Osteoblast (primary cell): ENCODE data around the gene FAM3A. TPM values are rescaled to one million over a fixed set of nuclear protein-coding genes. Genes with fewer than 3 reads are reported as not detected.

ENCODE experiments used
- DNase-seq: peaks from one replicate; pipeline ENCODE4 v3.0.0; 2011; ENCODE audit warnings: low spot score, mixed read lengths; ENCODE audit not compliant: insufficient read length; ENCODE audit errors: missing footprints
- H2AFZ ChIP-seq: 2 replicates; pipeline ENCODE4 v1.6.0; 2011; ENCODE audit warnings: mild to moderate bottlenecking, low read length
- H3K27ac ChIP-seq: 2 replicates; pipeline ENCODE4 v1.5.1; 2011; ENCODE audit warnings: mild to moderate bottlenecking, low read depth, low read length, moderate library complexity
- H3K27me3 ChIP-seq: 2 replicates; pipeline ENCODE4 v1.6.0; 2012; ENCODE audit warnings: mild to moderate bottlenecking, control low read depth, inconsistent platforms, low read length, moderate library complexity; ENCODE audit not compliant: insufficient read depth
- H3K36me3 ChIP-seq: 2 replicates; pipeline ENCODE4 v1.5.1; 2011; ENCODE audit warnings: mild to moderate bottlenecking, low read length, control low read depth, moderate library complexity; ENCODE audit not compliant: insufficient read depth
- H3K4me1 ChIP-seq: 2 replicates; pipeline ENCODE4 v1.5.1; 2011; ENCODE audit warnings: mild to moderate bottlenecking, low read length, control low read depth, moderate library complexity; ENCODE audit not compliant: insufficient read depth
- H3K4me2 ChIP-seq: 2 replicates; pipeline ENCODE4 v1.6.0; 2011; ENCODE audit warnings: mild to moderate bottlenecking, low read length; ENCODE audit not compliant: insufficient read depth
- H3K4me3 ChIP-seq: fragments of 200-600 bp; sonication (generic); 3 replicates; pipeline ENCODE4 v1.5.1; 2012; ENCODE audit warnings: mild to moderate bottlenecking, low read length, inconsistent platforms; ENCODE audit not compliant: insufficient read depth
- H3K79me2 ChIP-seq: 2 replicates; pipeline ENCODE4 v1.6.0; 2012; ENCODE audit warnings: mild to moderate bottlenecking, low read length, control low read depth, inconsistent platforms; ENCODE audit not compliant: insufficient read depth
- H3K9me3 ChIP-seq: 2 replicates; pipeline ENCODE4 v1.5.1; 2011; ENCODE audit warnings: low read depth, low read length, control low read depth
- H4K20me1 ChIP-seq: 2 replicates; pipeline ENCODE4 v1.6.0; 2012; ENCODE audit warnings: mild to moderate bottlenecking, low read length, control low read depth; ENCODE audit not compliant: insufficient read depth
- total RNA-seq: library from RNA; depleted of rRNA; stranded (reverse); fragments of >200 nt; gene quantifications from 2 replicates; pipeline ENCODE4 v1.2.3, GENCODE V29; 2012
- TF ChIP-seq, protein P1 (sequence below): IDR thresholded peaks from 2 replicates; pipeline ENCODE4 v1.5.1; 2011; ENCODE audit warnings: mild to moderate bottlenecking, low read depth, low read length, moderate library complexity; ENCODE audit errors: extremely low read depth

The FAM3A gene
- total RNA-seq, 1 donor, result 21.4 TPM

DNA sequence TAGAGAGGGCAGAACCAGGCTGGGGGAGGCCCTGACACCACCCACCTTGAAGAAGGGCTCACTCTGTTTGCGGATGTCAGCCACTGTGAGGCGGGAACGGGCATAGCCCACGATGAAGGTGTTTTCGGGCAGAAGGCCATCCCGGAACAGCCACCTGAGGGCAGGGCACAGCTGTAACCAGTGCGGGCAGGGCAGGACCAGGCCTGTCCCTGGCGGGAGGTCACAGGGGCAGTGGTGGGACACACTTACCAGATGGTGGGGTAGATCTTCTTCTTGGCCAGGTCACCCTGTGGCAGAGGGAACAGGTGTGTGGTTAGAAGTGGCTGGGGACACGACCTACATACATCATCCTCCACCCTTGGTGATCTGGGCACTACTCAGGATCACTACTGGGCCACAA, 19.9 kb upstream of the FAM3A start:
- H3K4me2 ChIP-seq, result no peak overlapping the region
- no peaks in the 10 kb centered on the region for H3K9me3 ChIP-seq
- H3K27me3 ChIP-seq, result no peaks in the 10 kb centered on the region
- no peak overlapping the region for H3K27ac ChIP-seq
- H2AFZ ChIP-seq, result no peak overlapping the region
- no peak overlapping the region for H3K4me3 ChIP-seq
- H4K20me1 ChIP-seq, result no peaks in the 10 kb centered on the region
- no peak for DNase-seq
- peaks cover 16% of the 10 kb centered on the region for H3K36me3 ChIP-seq
- peaks cover 5% of the 10 kb centered on the region for H3K4me1 ChIP-seq
- H3K79me2 ChIP-seq, result peaks cover 20% of the 10 kb centered on the region
- TF ChIP-seq, protein P1, sequence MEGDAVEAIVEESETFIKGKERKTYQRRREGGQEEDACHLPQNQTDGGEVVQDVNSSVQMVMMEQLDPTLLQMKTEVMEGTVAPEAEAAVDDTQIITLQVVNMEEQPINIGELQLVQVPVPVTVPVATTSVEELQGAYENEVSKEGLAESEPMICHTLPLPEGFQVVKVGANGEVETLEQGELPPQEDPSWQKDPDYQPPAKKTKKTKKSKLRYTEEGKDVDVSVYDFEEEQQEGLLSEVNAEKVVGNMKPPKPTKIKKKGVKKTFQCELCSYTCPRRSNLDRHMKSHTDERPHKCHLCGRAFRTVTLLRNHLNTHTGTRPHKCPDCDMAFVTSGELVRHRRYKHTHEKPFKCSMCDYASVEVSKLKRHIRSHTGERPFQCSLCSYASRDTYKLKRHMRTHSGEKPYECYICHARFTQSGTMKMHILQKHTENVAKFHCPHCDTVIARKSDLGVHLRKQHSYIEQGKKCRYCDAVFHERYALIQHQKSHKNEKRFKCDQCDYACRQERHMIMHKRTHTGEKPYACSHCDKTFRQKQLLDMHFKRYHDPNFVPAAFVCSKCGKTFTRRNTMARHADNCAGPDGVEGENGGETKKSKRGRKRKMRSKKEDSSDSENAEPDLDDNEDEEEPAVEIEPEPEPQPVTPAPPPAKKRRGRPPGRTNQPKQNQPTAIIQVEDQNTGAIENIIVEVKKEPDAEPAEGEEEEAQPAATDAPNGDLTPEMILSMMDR, result no peak

DNA sequence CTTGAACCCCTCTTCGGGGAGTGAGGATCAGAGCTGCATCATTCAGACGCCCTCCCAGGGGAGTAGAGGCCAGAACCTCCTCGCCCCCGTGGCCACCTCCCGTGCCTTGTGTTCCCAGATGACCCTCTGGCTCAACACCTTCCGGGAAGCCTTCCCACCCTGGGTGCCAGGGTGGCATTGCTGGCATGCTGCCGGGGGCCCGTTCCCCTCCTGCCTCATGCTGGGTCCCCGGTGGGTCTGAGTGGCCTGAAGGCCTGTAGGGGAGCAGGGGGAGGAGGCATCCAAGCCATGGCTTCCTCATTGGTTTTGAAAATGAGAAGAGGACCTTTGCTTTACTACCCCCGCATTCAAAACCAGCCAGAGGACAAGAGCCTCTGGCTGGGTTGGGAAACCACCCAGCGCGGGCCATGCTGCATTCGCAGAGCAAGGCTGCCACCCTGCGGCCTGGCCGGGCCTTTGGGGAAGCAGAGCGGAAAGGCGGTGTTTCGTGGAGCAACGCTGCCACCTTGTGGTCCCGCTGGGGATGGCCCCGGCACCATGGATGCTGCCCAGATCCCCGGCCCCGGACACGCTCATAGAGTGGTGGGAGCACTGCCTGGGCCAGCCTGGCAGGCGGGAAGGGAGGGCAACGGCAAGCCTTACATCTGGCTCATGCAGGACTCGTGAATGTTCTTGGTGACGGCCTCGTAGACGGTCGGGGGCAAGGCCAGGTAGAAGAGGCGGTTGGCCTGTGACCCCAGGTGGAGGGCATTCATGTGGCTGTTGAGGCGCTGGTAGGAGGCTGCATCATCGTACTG, 18.7 kb upstream of the FAM3A start:
- peak; percentile 99 for DNase-seq
- no peaks in the 10 kb centered on the region for H3K27me3 ChIP-seq
- no peak overlapping the region for H3K27ac ChIP-seq
- H2AFZ ChIP-seq, result no peak overlapping the region
- no peaks in the 10 kb centered on the region for H4K20me1 ChIP-seq
- no peaks in the 10 kb centered on the region for H3K9me3 ChIP-seq
- no peaks in the 10 kb centered on the region for H3K4me1 ChIP-seq
- peaks cover 16% of the 10 kb centered on the region for H3K79me2 ChIP-seq
- TF ChIP-seq, protein P1, result peak; percentile 97
- H3K4me3 ChIP-seq, result no peak overlapping the region
- peaks cover 12% of the 10 kb centered on the region for H3K36me3 ChIP-seq
- no peak overlapping the region for H3K4me2 ChIP-seq

DNA sequence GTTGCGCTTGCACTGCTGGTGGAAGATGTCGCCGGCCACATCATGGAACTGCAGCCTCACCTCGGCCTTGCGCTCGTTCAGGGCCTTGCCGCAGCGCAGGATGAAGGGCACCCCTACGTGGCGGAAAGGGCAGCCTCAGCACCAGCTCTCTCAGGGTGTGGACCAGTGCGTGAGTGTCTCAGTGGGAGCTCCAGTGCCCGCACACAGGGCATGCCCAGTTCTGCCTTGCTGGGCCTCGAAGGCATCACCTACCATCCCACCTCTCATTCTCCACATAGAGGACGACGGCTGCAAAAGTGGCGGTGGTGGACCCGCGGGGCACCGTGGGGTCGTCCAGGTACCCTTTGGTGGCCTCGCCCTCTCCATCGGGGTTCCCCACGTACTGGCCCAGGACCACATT, 16.7 kb upstream of the FAM3A start:
- Histone ChIP-seq H3K4me1 (no peaks in the 10 kb centered on the region), H2AFZ (no peak overlapping the region), H3K36me3 (peaks cover 12% of the 10 kb centered on the region), H3K4me3 (no peak overlapping the region), H3K4me2 (no peak overlapping the region), H4K20me1 (no peaks in the 10 kb centered on the region), H3K9me3 (no peaks in the 10 kb centered on the region), H3K27me3 (no peaks in the 10 kb centered on the region), H3K79me2 (peaks cover 8% of the 10 kb centered on the region), H3K27ac (no peak overlapping the region)
- TF ChIP-seq, protein P1, result no peak
- no peak for DNase-seq

DNA sequence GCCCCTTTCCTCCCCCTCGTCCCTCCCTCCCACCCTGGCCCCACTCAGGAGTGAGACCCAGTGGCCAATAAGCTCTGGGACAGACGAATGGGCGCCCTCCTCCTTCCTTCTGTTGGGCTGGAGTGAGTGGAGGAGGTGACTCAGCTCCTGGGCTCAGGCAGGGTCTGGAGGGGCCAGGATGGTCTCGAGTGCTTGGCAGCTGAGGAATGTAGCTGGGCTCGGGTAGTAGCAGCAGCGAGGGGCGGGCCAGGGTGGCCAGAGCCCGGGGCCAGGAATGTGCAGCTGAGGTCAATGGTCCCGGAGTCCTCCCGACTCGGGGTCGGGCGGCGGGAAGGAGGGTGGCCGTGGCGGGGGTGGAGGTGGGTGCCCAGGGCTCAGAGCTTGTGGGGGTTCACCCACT, 15.6 kb upstream of the FAM3A start:
- TF ChIP-seq, protein P1, result no peak
- H3K27ac ChIP-seq, result no peak overlapping the region
- DNase-seq, result peak; percentile 88

More for the DNA sequence above, 15.6 kb upstream of the FAM3A start:
- no peak overlapping the region for H2AFZ ChIP-seq
- H3K36me3 ChIP-seq, result peaks cover 12% of the 10 kb centered on the region
- H3K4me3 ChIP-seq, result no peak overlapping the region
- no peaks in the 10 kb centered on the region for H4K20me1 ChIP-seq
- no peaks in the 10 kb centered on the region for H3K27me3 ChIP-seq
- H3K4me1 ChIP-seq, result peaks cover 6% of the 10 kb centered on the region
- no peak overlapping the region for H3K4me2 ChIP-seq
- H3K9me3 ChIP-seq, result no peaks in the 10 kb centered on the region
- H3K79me2 ChIP-seq, result peaks cover 6% of the 10 kb centered on the region
